K562 (cell line): ENCODE measurements around the gene COA5. TPM values are rescaled to one million over a fixed set of nuclear protein-coding genes. Genes with fewer than 3 reads are reported as not detected.

ENCODE experiments used
- ATAC-seq: fragments of 200-7000 bp; cut with Tn5 transposase; 3 replicates; pipeline ENCODE4 v1.9.1; 2020; ENCODE audit warnings: moderate library complexity
- BruUV-seq: library from RNA; stranded (reverse); fragments of 400-500 nt; replicated peaks from 2 replicates; lab custom pipeline; 2021; lab: Mats Ljungman, UMichigan
- CTCF ChIA-PET: fragments of 300-600 bp; formaldehyde crosslinking; extraction: SDS; loops from one replicate; lab custom pipeline; 2021; ENCODE audit warnings: low intra/inter-chr PET ratio; lab: Yijun Ruan, JAX
- POLR2A ChIA-PET: fragments of 300-600, 350-650 bp; sonication (Branson Sonifier 250); formaldehyde crosslinking; extraction: SDS; loops from one replicate; lab custom pipeline; 2021; ENCODE audit warnings: antibody characterized with exemption, inconsistent platforms; lab: Yijun Ruan, JAX
- DNase-seq, 4 experiments: peaks; one replicate each; pipeline versions ENCODE4 v3.0.0 to v3.0.0-alpha.2; 2011 to 2018; ENCODE audit warnings: low spot score in 3 of 4, mixed read lengths in 3 of 4; ENCODE audit errors: extremely low read depth in 1 of 4
- FAIRE-seq: peaks from 2 replicates; lab custom pipeline; 2011; peaks lifted over from hg19 to GRCh38; lab: Jason Lieb, UNC
- H2AFZ ChIP-seq: 2 replicates; pipeline ENCODE4 v1.6.0; 2011; ENCODE audit warnings: low read depth, low read length, control low read depth, inconsistent platforms
- H3K27ac ChIP-seq: fragments of 200-600 bp; 3 replicates; pipeline ENCODE4 v1.8.0; 2011; ENCODE audit warnings: low read depth, mild to moderate bottlenecking, control low read depth, inconsistent platforms, low read length, moderate library complexity, mixed read lengths; ENCODE audit errors: extremely low read depth
- H3K27me3 ChIP-seq, 2 experiments: fragments of 300-600 bp in 1 of 2; 2 replicates in 1 of 2; 3 replicates in 1 of 2; pipeline versions ENCODE4 v1.6.0 to v1.8.0; 2011; ENCODE audit warnings: inconsistent platforms in 2 of 2, low read length in 2 of 2, mild to moderate bottlenecking in 1 of 2, mixed read lengths in 1 of 2, moderate library complexity in 1 of 2; ENCODE audit not compliant: control insufficient read depth in 2 of 2, insufficient read depth in 2 of 2
- H3K36me3 ChIP-seq: fragments of 300-600 bp; 3 replicates; pipeline ENCODE4 v1.8.0; 2011; ENCODE audit warnings: mild to moderate bottlenecking, low read length, inconsistent platforms; ENCODE audit not compliant: control insufficient read depth, insufficient read depth
- H3K4me1 ChIP-seq, 2 experiments: fragments of 200-600 bp in 1 of 2; replicated peaks in 1 of 2; 2 replicates in 1 of 2; 3 replicates in 1 of 2; pipeline versions ENCODE4 v1.5.1 to v1.8.0; 2011; ENCODE audit warnings: inconsistent platforms in 2 of 2, low read length in 2 of 2, mild to moderate bottlenecking in 1 of 2, mixed read lengths in 1 of 2, moderate library complexity in 1 of 2; ENCODE audit not compliant: control insufficient read depth in 2 of 2, insufficient read depth in 2 of 2
- H3K4me2 ChIP-seq: 2 replicates; pipeline ENCODE4 v1.6.1; 2011; ENCODE audit warnings: low read length, control low read depth, inconsistent platforms, mixed read lengths; ENCODE audit not compliant: insufficient read depth
- H3K4me3 ChIP-seq: fragments of 200-600 bp; sonication (generic), shearing (Covaris generic); 2 replicates; pipeline ENCODE4 v1.5.1; 2016; ENCODE audit warnings: control low read depth, inconsistent platforms
- H3K79me2 ChIP-seq: fragments of 200-600 bp; 3 replicates; pipeline ENCODE4 v1.8.0; 2011; ENCODE audit warnings: low read length, inconsistent platforms; ENCODE audit not compliant: control insufficient read depth, insufficient read depth
- H3K9ac ChIP-seq, 2 experiments: 2 replicates each; pipeline versions ENCODE4 v1.6.0 to v1.6.1; 2011; ENCODE audit warnings: low read depth in 2 of 2, low read length in 2 of 2, control low read depth in 1 of 2, inconsistent platforms in 1 of 2, mild to moderate bottlenecking in 1 of 2, mixed read lengths in 1 of 2; ENCODE audit not compliant: insufficient read depth in 1 of 2
- H3K9me1 ChIP-seq: one replicate; pipeline ENCODE4 v1.6.0; 2011; ENCODE audit warnings: inconsistent platforms, mild to moderate bottlenecking, low read length, moderate library complexity; ENCODE audit not compliant: control insufficient read depth, insufficient read depth
- H3K9me3 ChIP-seq: replicated peaks from 2 replicates; pipeline ENCODE4 v1.5.1; 2011; ENCODE audit warnings: low read depth, low read length, inconsistent platforms; ENCODE audit not compliant: control insufficient read depth, insufficient read depth
- H4K20me1 ChIP-seq: replicated peaks from 2 replicates; pipeline ENCODE4 v1.6.1; 2011; ENCODE audit warnings: low read length, inconsistent platforms, mixed read lengths; ENCODE audit not compliant: control insufficient read depth, insufficient read depth
- ELF4 ChIP-seq: fragments of 450-650 bp; formaldehyde crosslinking; IDR thresholded peaks from 2 replicates; pipeline ENCODE4 v1.4.0; 2022; ENCODE audit warnings: missing genetic modification characterization
- HEY1 ChIP-seq: fragments of 250-450 bp; sonication (Bioruptor Pico); IDR thresholded peaks from 2 replicates; pipeline ENCODE4 v1.5.0; 2020; ENCODE audit warnings: mild to moderate bottlenecking, moderate library complexity, borderline replicate concordance
- HNRNPLL ChIP-seq: fragments of 200-400 bp; formaldehyde crosslinking; IDR thresholded peaks from 2 replicates; pipeline ENCODE4 v1.6.1; 2017; ENCODE audit warnings: low read length, low read depth, mild to moderate bottlenecking; ENCODE audit not compliant: poor library complexity, severe bottlenecking
- PHB2 ChIP-seq: fragments of 450-650 bp; IDR thresholded peaks from 2 replicates; pipeline ENCODE4 v1.6.1; 2017; ENCODE audit warnings: low read depth
- PRPF4 ChIP-seq: fragments of 200-400 bp; formaldehyde crosslinking; IDR thresholded peaks from one replicate; pipeline ENCODE4 v1.6.1; 2017; ENCODE audit warnings: low read length, low read depth, mild to moderate bottlenecking; ENCODE audit not compliant: insufficient read depth, poor library complexity, severe bottlenecking
- TBL1XR1 ChIP-seq, 2 experiments: IDR thresholded peaks; 2 replicates each; pipeline ENCODE4 v1.6.1; 2012; ENCODE audit warnings: improper control_type of control experiment in 2 of 2, low read length in 2 of 2, mild to moderate bottlenecking in 1 of 2
- ZNF511 ChIP-seq: sonication (generic); formaldehyde crosslinking; IDR thresholded peaks from 2 replicates; pipeline ENCODE4 v1.8.0; 2022; ENCODE audit warnings: mild to moderate bottlenecking, missing genetic modification reagents
- ZNF584 ChIP-seq: fragments of 200-800 bp; sonication (Bioruptor generic); IDR thresholded peaks from 2 replicates; pipeline ENCODE4 v1.6.1; 2016; ENCODE audit warnings: low read depth, mild to moderate bottlenecking, missing genetic modification characterization, missing compliant biosample characterization
- WGBS: fragments of 100-300 bp; shearing (Covaris generic); methylation state at CpG from one replicate; pipeline ENCODE4 v1.1.6; 2016; ENCODE audit warnings: low coverage, mixed read lengths; ENCODE audit not compliant: insufficient coverage; ENCODE audit errors: missing lambda C conversion rate; 5-methylcytosine and 5-hydroxymethylcytosine counted together
- in situ Hi-C: fragments of 300-500 bp; cut with MboI; formaldehyde crosslinking; loops from 4 replicates; pipeline ENCODE4 v1.15.0; 2018; ENCODE audit warnings: inconsistent platforms, mixed read lengths
- intact Hi-C: fragments of 100-400 bp; cut with micrococcal nuclease; formaldehyde crosslinking; loops from 2 replicates; pipeline ENCODE4 v1.14.2; 2022
- polyA plus RNA-seq, 8 experiments: library from polyadenylated mRNA; depleted of rRNA in 4 of 8; stranded (reverse) in 5 of 8; unstranded in 3 of 8; fragments of >200 nt; fragmentation: Nextera tagmentation in 2 of 8; fragmentation: Illumina TruSeq in 1 of 8; extraction: Ambion mirVana in 2 of 8; extraction: Trizol in 1 of 8; gene quantifications; 2 replicates each; pipeline versions ENCODE4 v1.2.1 to v1.2.3, GENCODE V29; 2011 to 2014; ENCODE audit warnings: inconsistent platforms in 1 of 8, missing spikeins in 1 of 8
- total RNA-seq, 7 experiments: library from RNA; depleted of rRNA in 6 of 7; stranded (reverse); fragments of >200 nt in 6 of 7; fragmentation: Illumina TruSeq in 2 of 7; extraction: Trizol in 2 of 7; gene quantifications; 2 replicates each; pipeline versions ENCODE4 v1.2.1 to v1.2.3, GENCODE V29; 2011 to 2021; ENCODE audit warnings: low replicate concordance in 1 of 7
- TF ChIP-seq, protein P1 (sequence below): sonication (generic); formaldehyde crosslinking; IDR thresholded peaks from 2 replicates; pipeline ENCODE4 v1.8.1; 2023; ENCODE audit warnings: mild to moderate bottlenecking, missing genetic modification reagents, moderate library complexity
- TF ChIP-seq, protein P2 (sequence below): sonication (generic); formaldehyde crosslinking; IDR thresholded peaks from 2 replicates; pipeline ENCODE4 v1.9.0; 2022; ENCODE audit warnings: mild to moderate bottlenecking, missing genetic modification reagents

Gene COA5
- total and polyA plus RNA-seq, 9 of the 15 experiments (the other 6 are each of a cell fraction or from before 2014, with no cell fraction given) = 17.9 to 77.6 (median 33.4) TPM

DNA sequence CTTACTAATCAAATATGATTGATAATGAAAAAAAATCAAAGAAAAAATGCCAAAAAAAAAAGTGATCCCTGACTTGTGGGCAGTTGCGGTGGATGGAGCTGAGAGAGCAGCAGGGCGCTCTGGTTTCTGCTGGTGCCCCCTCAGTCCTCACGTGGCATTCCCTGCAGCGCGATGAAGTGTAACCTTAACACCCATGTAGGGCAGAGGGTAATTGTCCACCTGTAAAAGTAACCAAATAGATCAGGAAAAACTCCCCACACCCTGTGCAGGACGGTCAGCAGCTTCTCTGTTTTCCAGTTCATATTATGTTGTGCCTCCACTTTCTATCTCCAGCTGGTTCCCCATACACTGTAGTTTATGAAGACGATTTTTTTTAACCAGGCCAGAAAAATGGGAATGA lies 25.0 kb downstream of the COA5 start:
- no peaks in the 10 kb centered on the region for H3K79me2 ChIP-seq
- H3K36me3 ChIP-seq = peaks cover 14% of the 10 kb centered on the region; the same call in 2 of the 3 replicates
- WGBS = 73% methylated on average over 7 of the region's 7 CpGs
- no peaks in the 10 kb centered on the region for H4K20me1 ChIP-seq
- in situ Hi-C loops = no loop called here
- no peak overlapping the region for H3K4me3 ChIP-seq
- H3K27me3 ChIP-seq = no peaks in the 10 kb centered on the region
- POLR2A ChIA-PET = interaction anchor here (0.8 kb wide), 1 partner anchor 23 kb away, joined by 3 read pairs; no protein-coding TSS in a partner anchor
- H3K9me1 ChIP-seq = no peaks in the 10 kb centered on the region
- H3K9me3 ChIP-seq = no peaks in the 10 kb centered on the region
- DNase-seq = no peak
- no peak overlapping the region for H3K4me2 ChIP-seq
- TF ChIP-seq, protein P1, sequence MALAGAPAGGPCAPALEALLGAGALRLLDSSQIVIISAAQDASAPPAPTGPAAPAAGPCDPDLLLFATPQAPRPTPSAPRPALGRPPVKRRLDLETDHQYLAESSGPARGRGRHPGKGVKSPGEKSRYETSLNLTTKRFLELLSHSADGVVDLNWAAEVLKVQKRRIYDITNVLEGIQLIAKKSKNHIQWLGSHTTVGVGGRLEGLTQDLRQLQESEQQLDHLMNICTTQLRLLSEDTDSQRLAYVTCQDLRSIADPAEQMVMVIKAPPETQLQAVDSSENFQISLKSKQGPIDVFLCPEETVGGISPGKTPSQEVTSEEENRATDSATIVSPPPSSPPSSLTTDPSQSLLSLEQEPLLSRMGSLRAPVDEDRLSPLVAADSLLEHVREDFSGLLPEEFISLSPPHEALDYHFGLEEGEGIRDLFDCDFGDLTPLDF (CRISPR knock-in tag) = no peak
- no peak for TF ChIP-seq ELF4 (CRISPR knock-in tag)
- no peak for TF ChIP-seq PRPF4
- TF ChIP-seq TBL1XR1 (IDR thresholded peaks at IDR 0.05; ENCODE audit: low read length in 2 of 2) = no peak
- no peak for TF ChIP-seq HEY1 (CRISPR knock-in tag)
- TF ChIP-seq, protein P2, sequence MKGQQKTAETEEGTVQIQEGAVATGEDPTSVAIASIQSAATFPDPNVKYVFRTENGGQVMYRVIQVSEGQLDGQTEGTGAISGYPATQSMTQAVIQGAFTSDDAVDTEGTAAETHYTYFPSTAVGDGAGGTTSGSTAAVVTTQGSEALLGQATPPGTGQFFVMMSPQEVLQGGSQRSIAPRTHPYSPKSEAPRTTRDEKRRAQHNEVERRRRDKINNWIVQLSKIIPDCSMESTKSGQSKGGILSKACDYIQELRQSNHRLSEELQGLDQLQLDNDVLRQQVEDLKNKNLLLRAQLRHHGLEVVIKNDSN (CRISPR knock-in tag) = no peak
- no peak for TF ChIP-seq HNRNPLL
- TF ChIP-seq PHB2 = no peak
- TF ChIP-seq ZNF584 (CRISPR knock-in tag) = no peak
- TF ChIP-seq ZNF511 = no peak
- TF ChIP-seq, all 486 proteins: peak for 0
- CTCF ChIA-PET = no interaction called here
- peaks cover 0 to 3% of the 10 kb centered on the region in 2 experiments; a peak in 1 of 5 replicates for H3K4me1 ChIP-seq
- no peak overlapping the region for H3K27ac ChIP-seq
- no peak overlapping the region for H2AFZ ChIP-seq
- H3K9ac ChIP-seq = no peak overlapping the region
- intact Hi-C loops = no loop called here
- no TSS peak for BruUV-seq
- FAIRE-seq (no peak), ATAC-seq (no peak)
